Measurements from ENCODE around the gene SH2B2. TPM values are rescaled to one million over a fixed set of nuclear protein-coding genes. Genes with fewer than 3 reads are reported as not detected.
"Not testable (repeated sequence)": the region's sequence is repeated elsewhere in the genome, so short reads cannot be mapped to it uniquely, and the experiment has no call there.

SH2B2 gene
- total RNA-seq, 1 donor from 2014 or later: 4.4 TPM

GRCh38 chr7:102306916-102307677 is 20.4 kb downstream of the SH2B2 start:
- DNase-seq: peak; percentile 34

GRCh38 chr7:102310414-102310815 is 23.7 kb downstream of the SH2B2 start:
- no peak for DNase-seq

- DNase-seq: no peak
Observed at GRCh38 chr7:102312317-102312716, 25.6 kb downstream of the SH2B2 start.

GRCh38 chr7:102313997-102314780 is 27.5 kb downstream of the SH2B2 start:
- no peak for DNase-seq

- DNase-seq: no peak
Observed at GRCh38 chr7:102317231-102318059, 30.8 kb downstream of the SH2B2 start.

- peak; percentile 89 for DNase-seq
Observed at GRCh38 chr7:102318482-102318971, 31.9 kb downstream of the SH2B2 start.

- no peak for DNase-seq
Observed at GRCh38 chr7:102319671-102320070, 33.0 kb downstream of the SH2B2 start.

- DNase-seq: no peak
Observed at GRCh38 chr7:102320181-102320580, 33.5 kb downstream of the SH2B2 start.

GRCh38 chr7:102320601-102321350 is 34.1 kb downstream of the SH2B2 start:
- no peak for DNase-seq

- DNase-seq: peak; percentile 62
Observed at GRCh38 chr7:102321351-102322201, 34.9 kb downstream of the SH2B2 start.

GRCh38 chr7:102322202-102322715 is 35.6 kb downstream of the SH2B2 start:
- DNase-seq: no peak

GRCh38 chr7:102323914-102324195 is 37.2 kb downstream of the SH2B2 start:
- DNase-seq: no peak

- DNase-seq: not testable (repeated sequence)
Observed at GRCh38 chr7:102325106-102325505, 38.4 kb downstream of the SH2B2 start.

GRCh38 chr7:102326157-102326889 is 39.7 kb downstream of the SH2B2 start:
- DNase-seq: no peak

- DNase-seq: not testable (repeated sequence)
Observed at GRCh38 chr7:102327183-102327582, 40.5 kb downstream of the SH2B2 start.

- DNase-seq: not testable (repeated sequence)
Observed at GRCh38 chr7:102328863-102329262, 42.2 kb downstream of the SH2B2 start.

- DNase-seq: not testable (repeated sequence)
Observed at GRCh38 chr7:102329366-102329765, 42.7 kb downstream of the SH2B2 start.

- DNase-seq: not testable (repeated sequence)
Observed at GRCh38 chr7:102330666-102331460, 44.2 kb downstream of the SH2B2 start.

- not testable (repeated sequence) for DNase-seq
Observed at GRCh38 chr7:102335574-102335973, 48.9 kb downstream of the SH2B2 start.

All from dermis blood vessel endothelial cell (primary cell).